Stimulated activated naive CD8-positive, alpha-beta T cell treated with anti-CD3 and anti-CD28 coated beads, Interleukin-15, amount 100 ng/mL, for 72 hours (primary cell): Measurements from ENCODE around the gene GALNT10.

ENCODE experiments used
- ATAC-seq: fragments of 150-1000 bp; cut with Tn5 transposase; 2 replicates; pipeline ENCODE4 v1.10.0; 2021; ENCODE audit warnings: mild to moderate bottlenecking, moderate library complexity
- DNase-seq, 2 donors: peaks; one replicate each; pipeline ENCODE4 v3.0.0; 2021 to 2022
- H3K27ac Mint-ChIP-seq, 2 donors: one replicate each; pipeline ENCODE4 v1.8.0; 2022; ENCODE audit warnings: mild to moderate bottlenecking in 2 of 2, mixed read lengths in 2 of 2, moderate library complexity in 2 of 2
- H3K27me3 Mint-ChIP-seq: one replicate; pipeline ENCODE4 v1.8.0; 2022; ENCODE audit warnings: mixed read lengths
- H3K4me1 Mint-ChIP-seq: one replicate; pipeline ENCODE4 v1.8.0; 2022; ENCODE audit warnings: mild to moderate bottlenecking, mixed read lengths
- H3K4me3 Mint-ChIP-seq, 2 donors: one replicate each; pipeline ENCODE4 v1.8.0; 2022; ENCODE audit warnings: mild to moderate bottlenecking in 2 of 2, mixed read lengths in 2 of 2, moderate library complexity in 1 of 2
- H3K9me3 Mint-ChIP-seq, 2 donors: one replicate each; pipeline ENCODE4 v1.8.0; 2022; ENCODE audit warnings: mixed read lengths in 2 of 2

Gene GALNT10

DNA sequence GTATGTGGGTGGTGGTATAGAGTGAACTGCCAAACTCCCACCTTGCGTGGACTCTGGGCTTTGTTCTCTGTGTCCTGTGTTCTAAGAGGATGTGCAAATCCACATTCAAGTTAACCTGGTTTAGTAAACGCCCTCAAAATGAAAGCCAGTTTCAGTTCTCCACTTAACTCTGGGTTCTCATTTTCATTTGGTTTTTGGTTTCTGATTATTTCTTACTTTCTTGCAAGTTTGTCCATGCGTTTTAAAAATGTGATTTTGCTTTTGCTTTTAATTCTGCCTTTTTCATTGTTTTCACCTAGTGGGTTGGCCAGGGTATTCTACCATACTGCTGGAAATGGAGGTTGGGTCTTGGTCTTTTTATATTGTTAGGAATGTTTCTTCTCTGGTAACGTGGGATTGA, 38.2 kb downstream of the GALNT10 start:
- Mint-ChIP-seq H3K4me1 (peaks cover 56% of the 10 kb centered on the region), H3K4me3 (peak overlapping the region; percentile 33 to 47), H3K27ac (peak overlapping the region in 1 of 2 donors; percentile 49), H3K9me3 (peaks cover 6 to 19% of the 10 kb centered on the region in 2 donors), H3K27me3 (no peaks in the 10 kb centered on the region)
- peak; percentile 70 for ATAC-seq
- no peak for DNase-seq

DNA sequence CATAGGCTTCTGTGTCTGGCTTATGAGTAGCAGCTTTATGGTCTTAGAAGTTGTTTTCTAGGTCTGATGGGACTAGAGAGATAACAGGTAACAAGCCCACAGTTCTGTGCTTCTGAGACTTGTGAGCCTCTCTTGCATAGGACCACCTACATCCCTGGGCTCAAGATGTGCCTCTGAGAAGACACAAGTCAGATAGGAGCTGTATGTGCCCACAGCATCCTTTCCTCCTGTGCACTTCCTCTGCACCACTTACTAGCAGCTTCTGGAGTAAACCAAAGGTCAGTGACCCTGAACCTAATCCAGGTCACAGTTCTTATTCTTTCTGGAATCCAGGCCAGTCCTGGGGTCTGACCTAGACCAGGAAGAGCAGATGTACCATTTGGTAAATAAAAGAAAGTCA, 40.0 kb downstream of the GALNT10 start:
- peaks cover 6 to 19% of the 10 kb centered on the region in 2 donors for H3K9me3 Mint-ChIP-seq
- no peaks in the 10 kb centered on the region for H3K27me3 Mint-ChIP-seq
- H3K4me3 Mint-ChIP-seq = no peak overlapping the region
- ATAC-seq (no peak), DNase-seq (no peak)
- no peak overlapping the region for H3K27ac Mint-ChIP-seq
- H3K4me1 Mint-ChIP-seq = peaks cover 74% of the 10 kb centered on the region

DNA sequence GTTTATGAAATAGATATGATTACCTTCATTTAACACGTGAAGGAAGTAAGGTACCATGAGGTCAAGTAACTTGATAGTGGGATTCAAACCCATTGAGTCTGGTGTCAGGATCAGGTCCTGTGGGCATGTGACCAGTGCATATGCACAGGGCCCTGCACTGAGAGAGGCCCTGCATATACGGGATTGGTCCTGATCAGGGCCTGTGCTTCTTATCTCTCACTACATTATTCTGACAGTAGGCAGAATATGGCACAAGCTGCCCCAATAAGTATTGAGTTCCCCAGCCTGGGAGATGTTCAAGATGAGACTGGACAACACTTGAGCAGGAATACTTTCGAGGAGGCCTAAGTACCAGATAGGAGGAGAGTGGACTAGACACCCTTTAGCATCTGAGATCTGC, 44.0 kb downstream of the GALNT10 start:
- H3K27ac Mint-ChIP-seq = no peak overlapping the region
- H3K9me3 Mint-ChIP-seq = no peaks in the 10 kb centered on the region
- DNase-seq (no peak), ATAC-seq (no peak)
- peaks cover 86% of the 10 kb centered on the region for H3K4me1 Mint-ChIP-seq
- no peaks in the 10 kb centered on the region for H3K27me3 Mint-ChIP-seq
- no peak overlapping the region for H3K4me3 Mint-ChIP-seq

DNA sequence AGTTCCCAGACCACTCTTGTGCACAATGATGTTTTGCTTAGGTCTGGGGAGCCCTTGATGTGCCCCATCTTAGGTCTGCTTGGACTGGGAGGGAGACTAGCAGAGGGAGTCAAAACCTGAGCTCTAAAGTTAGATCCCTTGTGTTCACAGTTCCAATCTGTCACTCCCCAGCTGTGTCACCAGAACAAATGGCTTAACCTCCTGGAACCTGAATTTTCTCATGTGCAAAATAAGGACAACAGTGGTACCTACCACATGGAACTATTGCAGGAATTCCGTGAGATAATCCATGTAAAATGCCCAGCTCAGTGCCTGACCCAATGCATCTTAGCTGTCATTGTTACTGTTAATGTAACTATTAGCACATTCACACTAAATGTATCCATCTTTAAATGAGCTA, 45.5 kb downstream of the GALNT10 start:
- ATAC-seq = no peak
- H3K27me3 Mint-ChIP-seq = no peaks in the 10 kb centered on the region
- peaks cover 79% of the 10 kb centered on the region for H3K4me1 Mint-ChIP-seq

DNA sequence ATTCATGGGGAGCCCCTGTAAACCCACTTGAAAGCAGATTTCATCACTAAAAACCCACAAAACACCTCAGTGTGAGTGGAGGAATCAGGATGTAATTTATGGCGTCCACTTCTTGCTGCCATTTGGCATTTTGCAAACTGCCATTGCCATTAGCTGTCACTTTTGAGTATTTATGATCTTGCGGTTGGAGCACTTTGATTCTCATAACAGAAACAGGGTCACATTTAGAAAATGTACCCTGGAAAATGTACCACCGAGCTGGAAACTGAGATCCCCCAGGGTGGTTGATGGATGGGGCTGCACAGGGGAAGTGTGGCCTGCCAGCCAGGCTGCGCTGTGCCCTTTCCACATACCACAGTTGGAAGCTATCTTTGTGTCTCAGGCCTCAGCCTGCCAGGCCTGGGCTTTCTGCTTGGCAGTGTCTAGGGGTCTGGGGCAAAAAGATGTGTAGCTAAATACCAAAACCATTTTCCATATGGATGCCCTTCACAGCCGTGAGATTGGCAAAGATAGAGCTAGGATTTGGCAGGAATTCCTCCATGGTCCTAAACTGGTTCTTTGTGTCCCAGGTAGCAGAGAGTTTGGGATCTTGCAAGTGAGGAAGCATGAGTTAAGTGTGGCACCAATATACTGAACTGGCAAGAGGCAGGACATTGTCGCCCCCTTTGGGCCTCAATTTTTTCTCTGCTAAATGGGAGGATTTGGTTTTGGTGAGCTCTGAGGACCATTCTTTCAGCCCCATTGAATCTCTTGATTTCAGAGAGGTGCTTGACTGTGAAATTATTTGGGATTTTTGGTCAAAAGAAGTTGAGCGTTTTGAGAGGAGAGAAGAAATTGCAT, 46.2 kb downstream of the GALNT10 start:
- H3K27me3 Mint-ChIP-seq = no peaks in the 10 kb centered on the region
- DNase-seq (no peak), ATAC-seq (peak; percentile 71)
- H3K27ac Mint-ChIP-seq = no peak overlapping the region
- H3K9me3 Mint-ChIP-seq = no peaks in the 10 kb centered on the region
- peaks cover 73% of the 10 kb centered on the region for H3K4me1 Mint-ChIP-seq
- H3K4me3 Mint-ChIP-seq = peak overlapping the region; percentile 40 to 55

More for the DNA sequence above, 45.5 kb downstream of the GALNT10 start:
- H3K4me3 Mint-ChIP-seq = no peak overlapping the region
- no peaks in the 10 kb centered on the region for H3K9me3 Mint-ChIP-seq
- no peak for DNase-seq
- H3K27ac Mint-ChIP-seq = peak overlapping the region in 1 of 2 donors; percentile 48

DNA sequence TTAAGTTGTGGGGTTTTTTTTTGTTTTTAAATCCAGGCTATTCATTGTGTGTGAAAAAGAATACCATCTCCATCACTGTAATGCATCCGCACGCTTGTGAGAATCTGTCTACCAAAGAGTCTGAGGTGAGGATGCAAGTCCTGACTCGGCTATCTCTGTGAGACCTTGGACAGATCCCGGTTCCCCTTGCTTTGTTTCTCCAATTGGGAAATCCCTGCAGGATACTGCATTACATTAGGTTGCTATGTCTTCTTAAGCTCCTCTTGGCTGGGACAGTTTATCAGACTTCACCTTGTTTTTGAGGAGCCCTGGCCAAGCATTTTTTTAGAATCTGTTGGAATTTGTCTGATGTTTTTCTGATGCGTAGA, 46.8 kb downstream of the GALNT10 start:
- H3K4me3 Mint-ChIP-seq = no peak overlapping the region
- DNase-seq (no peak), ATAC-seq (no peak)
- peaks cover 70% of the 10 kb centered on the region for H3K4me1 Mint-ChIP-seq
- no peaks in the 10 kb centered on the region for H3K27me3 Mint-ChIP-seq
- no peak overlapping the region for H3K27ac Mint-ChIP-seq
- no peaks in the 10 kb centered on the region for H3K9me3 Mint-ChIP-seq

DNA sequence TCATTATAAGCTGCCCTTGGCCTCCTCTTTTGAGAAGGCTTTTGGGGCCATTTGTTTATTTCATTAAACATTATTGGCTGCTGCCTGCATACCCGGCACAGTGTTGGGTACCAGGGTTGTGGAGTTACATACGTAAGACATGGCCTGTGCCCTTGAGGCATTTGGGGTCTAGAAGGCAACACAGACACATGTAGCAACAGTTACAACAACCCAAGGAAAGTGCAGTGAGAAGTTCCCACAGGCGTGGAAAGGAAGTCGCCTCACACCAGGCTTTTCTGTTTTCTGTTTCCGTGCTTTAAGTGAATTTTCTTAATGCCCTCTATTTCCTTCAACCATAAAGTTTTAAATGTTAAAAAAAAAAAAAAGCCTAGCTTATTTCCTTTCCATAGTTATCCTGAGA, 47.4 kb downstream of the GALNT10 start:
- DNase-seq (no peak), ATAC-seq (no peak)
- H3K4me1 Mint-ChIP-seq = peaks cover 72% of the 10 kb centered on the region
- H3K4me3 Mint-ChIP-seq = no peak overlapping the region
- H3K27ac Mint-ChIP-seq = no peak overlapping the region
- no peaks in the 10 kb centered on the region for H3K27me3 Mint-ChIP-seq
- no peaks in the 10 kb centered on the region for H3K9me3 Mint-ChIP-seq

DNA sequence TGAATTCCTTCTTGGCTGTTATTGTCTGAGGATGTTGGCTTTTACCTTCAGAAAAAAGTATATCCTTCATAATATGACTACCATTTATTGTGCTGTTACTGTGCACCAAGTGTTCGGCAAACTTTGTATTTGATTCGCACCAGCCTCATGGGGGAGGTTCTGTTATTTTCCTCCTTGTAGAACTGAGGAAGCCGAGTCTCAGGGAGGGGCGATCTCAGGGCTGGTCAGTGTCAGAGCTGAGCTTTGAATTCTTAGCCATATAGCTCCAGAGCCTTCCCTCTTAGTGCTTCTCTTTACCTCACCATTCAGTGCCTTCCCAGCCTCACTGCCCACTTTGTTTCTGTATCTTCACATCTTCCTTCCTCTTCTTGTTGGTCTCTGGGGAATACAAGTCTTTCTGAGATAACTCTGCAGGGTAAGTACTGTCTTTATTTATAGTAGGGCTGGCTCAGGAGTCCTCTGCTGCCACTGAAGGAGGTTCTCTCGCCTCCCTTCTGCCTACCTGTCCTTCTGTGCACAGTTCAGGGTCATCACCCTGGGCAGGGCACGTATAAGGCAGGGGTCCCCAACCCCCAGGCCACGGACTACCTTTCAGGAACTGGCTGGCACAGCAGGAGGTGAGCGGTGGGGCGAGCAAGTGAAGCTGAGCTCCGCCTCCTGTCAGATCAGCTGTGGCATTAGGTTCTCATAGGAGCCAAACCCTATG, 48.4 kb downstream of the GALNT10 start:
- H3K27me3 Mint-ChIP-seq = no peaks in the 10 kb centered on the region
- peaks cover 72% of the 10 kb centered on the region for H3K4me1 Mint-ChIP-seq
- H3K27ac Mint-ChIP-seq = no peak overlapping the region
- H3K4me3 Mint-ChIP-seq = no peak overlapping the region
- DNase-seq = no peak
- H3K9me3 Mint-ChIP-seq = no peaks in the 10 kb centered on the region
- no peak for ATAC-seq

DNA sequence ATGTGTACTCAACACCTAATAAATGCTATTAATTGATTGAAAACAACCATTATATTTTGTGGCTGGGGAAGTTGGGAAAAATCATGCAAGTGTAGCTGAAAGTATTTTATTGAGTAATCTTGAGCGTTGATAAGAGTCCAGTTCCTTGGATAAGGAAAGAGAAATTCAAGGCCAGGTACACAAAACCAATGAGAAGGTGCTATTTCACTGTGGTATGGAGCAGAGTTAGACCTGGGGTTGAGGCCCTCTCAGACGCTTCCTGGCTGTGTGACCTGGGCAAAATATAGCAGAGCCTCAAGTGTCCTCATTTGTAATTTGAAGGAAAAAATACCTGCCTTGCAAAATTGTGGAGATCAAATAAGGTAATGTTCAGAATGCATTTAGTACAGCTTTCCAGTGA, 50.1 kb downstream of the GALNT10 start:
- Mint-ChIP-seq H3K27me3 (no peaks in the 10 kb centered on the region), H3K9me3 (no peaks in the 10 kb centered on the region), H3K4me1 (peaks cover 66% of the 10 kb centered on the region), H3K4me3 (no peak overlapping the region), H3K27ac (no peak overlapping the region)
- no peak for DNase-seq
- ATAC-seq = no peak

DNA sequence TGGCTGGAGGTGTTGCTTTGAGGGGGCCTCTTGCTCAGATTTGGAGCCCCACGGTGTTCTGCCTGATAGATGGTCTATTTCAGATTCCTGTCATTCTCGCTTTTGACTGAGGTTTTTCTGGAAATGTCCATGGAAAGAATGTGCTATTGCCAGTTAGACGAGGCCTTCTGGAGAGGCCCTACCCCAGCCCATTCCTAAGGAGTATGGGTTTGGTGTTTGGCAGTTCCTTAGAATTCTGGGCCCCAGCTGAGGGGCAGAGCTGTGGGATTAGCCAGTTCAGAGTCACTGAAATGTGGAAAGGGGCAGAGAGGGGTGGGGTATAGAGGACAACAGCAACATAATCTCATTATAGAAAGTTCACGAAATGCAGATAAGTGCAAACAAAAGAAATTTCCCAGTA, 50.5 kb downstream of the GALNT10 start:
- Mint-ChIP-seq H3K4me3 (no peak overlapping the region), H3K27me3 (no peaks in the 10 kb centered on the region), H3K9me3 (no peaks in the 10 kb centered on the region), H3K27ac (no peak overlapping the region), H3K4me1 (peaks cover 62% of the 10 kb centered on the region)
- DNase-seq = no peak
- ATAC-seq = no peak

DNA sequence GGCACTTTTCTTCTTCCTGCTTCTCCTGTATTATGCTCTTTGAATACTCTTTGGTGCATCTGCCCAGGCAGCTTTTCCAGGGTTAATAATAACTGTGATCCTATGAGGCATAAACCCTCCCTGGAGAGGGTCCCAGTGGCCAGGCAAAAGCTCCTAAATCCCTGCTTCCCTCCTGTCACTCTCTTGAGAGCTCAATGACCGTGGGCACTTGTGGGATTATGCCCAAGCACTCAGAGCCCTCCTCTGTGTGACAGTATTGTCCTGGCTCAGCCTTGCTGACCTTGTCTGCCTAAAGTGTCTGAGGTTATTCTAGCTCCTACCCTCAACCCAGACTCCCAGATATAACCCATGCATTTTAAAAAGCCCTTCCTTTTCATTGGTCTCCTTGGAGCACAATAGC, 51.9 kb downstream of the GALNT10 start:
- H3K9me3 Mint-ChIP-seq = no peaks in the 10 kb centered on the region
- no peak for ATAC-seq
- H3K4me1 Mint-ChIP-seq = peaks cover 48% of the 10 kb centered on the region
- H3K4me3 Mint-ChIP-seq = no peak overlapping the region
- DNase-seq = no peak
- H3K27me3 Mint-ChIP-seq = no peaks in the 10 kb centered on the region
- peak overlapping the region in 1 of 2 donors; percentile 10 for H3K27ac Mint-ChIP-seq

DNA sequence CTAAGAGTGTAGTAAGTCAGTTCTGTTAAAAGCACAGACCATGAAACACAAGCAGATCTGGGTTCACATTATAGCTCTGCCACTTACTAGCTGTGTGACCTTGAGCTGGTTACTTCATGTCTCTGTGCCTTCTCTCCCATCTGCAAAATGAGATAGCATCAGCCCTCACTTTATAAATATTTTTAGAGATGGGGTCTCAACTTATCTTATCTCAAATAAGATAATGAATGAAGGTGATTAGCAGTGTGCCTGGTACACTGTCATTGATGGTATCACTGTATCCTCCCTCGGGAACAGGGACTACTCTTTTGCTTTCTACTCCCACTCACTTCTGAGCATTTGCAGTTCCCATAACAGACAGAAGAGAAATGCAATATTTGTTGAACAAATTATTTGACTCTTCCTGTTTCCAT, 52.4 kb downstream of the GALNT10 start:
- Mint-ChIP-seq H3K27ac (peak overlapping the region in 1 of 2 donors; percentile 27), H3K27me3 (no peaks in the 10 kb centered on the region), H3K9me3 (no peaks in the 10 kb centered on the region), H3K4me1 (peaks cover 43% of the 10 kb centered on the region), H3K4me3 (no peak overlapping the region)
- ATAC-seq (no peak), DNase-seq (no peak)

DNA sequence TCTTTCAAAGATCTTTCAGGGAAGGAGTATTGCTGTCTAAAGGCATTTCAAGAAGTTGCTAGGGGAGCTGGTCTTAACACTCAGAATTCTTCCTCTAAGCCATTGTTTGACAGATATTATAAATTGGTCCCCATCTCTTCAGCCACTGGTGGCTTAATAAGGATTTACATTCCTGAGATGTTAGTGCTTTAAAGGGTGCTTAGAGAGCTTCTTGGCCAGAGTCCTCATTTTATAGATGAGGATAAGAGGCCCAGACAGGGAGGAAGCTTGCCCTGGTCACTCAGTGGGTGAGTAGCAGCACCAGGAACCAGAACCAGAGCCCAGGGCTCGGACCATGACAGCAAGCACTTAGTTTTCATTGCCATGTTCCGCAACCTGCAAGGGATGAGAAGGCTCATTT, 53.2 kb downstream of the GALNT10 start:
- Mint-ChIP-seq H3K4me3 (no peak overlapping the region), H3K9me3 (no peaks in the 10 kb centered on the region), H3K27me3 (no peaks in the 10 kb centered on the region), H3K27ac (no peak overlapping the region), H3K4me1 (peaks cover 35% of the 10 kb centered on the region)
- DNase-seq = no peak
- no peak for ATAC-seq

DNA sequence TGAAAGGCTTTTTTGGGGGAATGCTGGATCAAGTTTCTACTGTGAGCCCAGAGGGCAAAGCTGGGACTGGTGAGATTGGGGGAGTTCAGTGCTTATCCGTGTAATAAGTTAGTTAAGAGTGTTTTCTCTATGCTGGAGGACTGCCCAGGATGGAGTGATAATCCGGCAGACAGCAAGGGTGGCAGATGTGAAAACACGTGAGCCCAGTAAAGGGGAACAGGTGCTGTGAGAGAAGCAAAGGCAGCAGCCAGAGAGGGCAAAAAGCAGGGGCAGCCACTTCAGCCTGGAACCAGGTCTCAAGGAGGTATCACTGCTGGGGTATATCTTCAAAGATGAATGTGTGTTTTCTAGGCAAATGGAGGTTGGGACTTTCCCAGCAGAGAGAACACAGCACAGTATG, 53.9 kb downstream of the GALNT10 start:
- ATAC-seq (no peak), DNase-seq (no peak)
- Mint-ChIP-seq H3K27ac (peak overlapping the region; percentile 57 to 59), H3K4me3 (no peak overlapping the region), H3K4me1 (peaks cover 38% of the 10 kb centered on the region), H3K9me3 (no peaks in the 10 kb centered on the region), H3K27me3 (no peaks in the 10 kb centered on the region)

DNA sequence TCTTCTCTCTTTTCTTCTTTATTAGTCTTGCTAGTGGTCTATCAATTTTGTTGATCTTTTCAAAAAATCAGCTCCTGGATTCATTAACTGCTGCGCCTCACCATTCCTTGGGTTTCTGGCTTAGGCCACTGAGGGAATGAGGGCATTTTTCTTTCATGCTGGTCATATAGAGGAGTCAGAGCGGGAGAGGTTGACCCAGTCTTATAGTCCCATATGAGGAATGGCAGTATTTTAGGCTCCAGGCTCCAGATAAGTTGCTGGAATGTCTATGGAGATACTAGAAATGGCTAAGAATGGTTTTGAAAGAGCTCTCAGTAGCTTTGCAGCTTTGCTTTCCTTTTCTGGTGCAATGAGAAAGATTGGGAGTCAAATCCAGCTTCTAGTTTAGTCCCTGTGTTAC, 58.2 kb downstream of the GALNT10 start:
- H3K4me1 Mint-ChIP-seq = peaks cover 24% of the 10 kb centered on the region

DNA sequence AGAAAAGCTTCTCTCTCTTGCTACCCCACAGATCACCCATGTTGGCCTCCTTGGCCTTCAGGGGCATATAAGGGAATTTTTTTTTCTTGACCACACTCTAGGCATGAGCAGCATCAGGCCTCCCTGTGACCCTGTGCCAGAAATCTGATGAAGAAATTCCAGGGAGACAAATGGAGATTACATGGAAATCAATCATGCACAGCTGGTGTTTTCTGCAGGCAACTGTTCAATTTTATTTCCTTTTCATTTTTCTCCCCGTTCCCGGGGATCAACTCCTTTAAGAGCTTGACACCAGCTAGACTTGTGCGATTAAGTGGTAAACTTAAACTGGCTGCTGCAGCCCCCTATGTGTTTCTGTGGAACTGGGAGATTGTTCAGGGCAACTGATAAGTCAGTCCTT, 59.3 kb downstream of the GALNT10 start:
- DNase-seq (no peak), ATAC-seq (no peak)
- Mint-ChIP-seq H3K27ac (no peak overlapping the region), H3K27me3 (no peaks in the 10 kb centered on the region), H3K9me3 (peaks cover 16 to 20% of the 10 kb centered on the region in 2 donors), H3K4me1 (peaks cover 18% of the 10 kb centered on the region), H3K4me3 (no peak overlapping the region)

More for the DNA sequence above, 58.2 kb downstream of the GALNT10 start:
- H3K27me3 Mint-ChIP-seq = no peaks in the 10 kb centered on the region
- H3K27ac Mint-ChIP-seq = no peak overlapping the region
- no peak for DNase-seq
- H3K9me3 Mint-ChIP-seq = peaks cover 12 to 15% of the 10 kb centered on the region in 2 donors
- H3K4me3 Mint-ChIP-seq = no peak overlapping the region
- no peak for ATAC-seq
